ENCODE measurements around the gene TENM3. TPM values are rescaled to one million over a fixed set of nuclear protein-coding genes. Genes with fewer than 3 reads are reported as not detected.

The TENM3 gene
- total and polyA plus RNA-seq, 2 experiments from 2014 or later = 16.1 to 70.9 TPM

- Histone ChIP-seq H2AFZ (no peak overlapping the region), H3K79me2 (no peaks in the 10 kb centered on the region), H3K9me2 (replicated peaks; ENCODE audit: insufficient read depth) (no peaks in the 10 kb centered on the region), H3K36me3 (replicated peaks; ENCODE audit: insufficient read depth, low read depth) (no peaks in the 10 kb centered on the region), H3K27me3 (no peaks in the 10 kb centered on the region), H4K20me1 (ENCODE audit: insufficient read depth, poor library complexity, severe bottlenecking) (no peaks in the 10 kb centered on the region), H3K4me3 (no peak overlapping the region), H3K9me3 (ENCODE audit: low read depth) (peaks cover 5% of the 10 kb centered on the region), H3K27ac (peak overlapping the region; percentile 59), H3K4me1 (ENCODE audit: insufficient read depth) (peaks cover 14% of the 10 kb centered on the region), H3K4me2 (peak overlapping the region; percentile 61)
- 26% methylated on average over 2 of the region's 2 CpGs for WGBS (ENCODE audit: low lambda C conversion rate, missing lambda C conversion rate)
- DNase-seq (ENCODE audit: low spot score) = no peak
- TF ChIP-seq EZH2 (IDR thresholded peaks at IDR 0.05; ENCODE audit: borderline replicate concordance) = no peak
Measured at GRCh38 chr4:182338746-182339145, 95.5 kb downstream of the TENM3 start.

DNA sequence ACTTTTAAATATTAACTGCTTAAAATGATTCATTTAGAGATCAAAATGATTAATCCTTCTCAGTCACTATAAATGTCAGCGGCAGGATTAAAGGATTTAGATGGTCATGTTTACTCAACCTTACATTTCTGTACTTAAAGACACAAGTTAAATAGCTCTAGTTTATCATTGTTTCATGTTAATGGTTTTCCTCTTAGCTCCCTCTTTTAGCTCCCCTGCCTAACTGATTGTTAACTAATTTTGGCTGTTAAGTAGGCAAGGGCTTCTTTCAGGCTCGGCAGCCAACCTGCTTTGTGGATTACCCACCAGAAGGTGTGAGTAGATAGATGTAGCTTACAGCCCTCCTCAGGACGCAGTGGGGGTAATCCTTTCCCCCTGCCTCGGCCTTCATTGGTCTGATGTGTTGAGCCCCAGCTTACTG, 96.0 kb downstream of the TENM3 start:
- H4K20me1 ChIP-seq (ENCODE audit: insufficient read depth, poor library complexity, severe bottlenecking) = no peaks in the 10 kb centered on the region
- H3K79me2 ChIP-seq = no peaks in the 10 kb centered on the region
- TF ChIP-seq EZH2phosphoT487 (IDR thresholded peaks at IDR 0.05; ENCODE audit: low read depth, severe bottlenecking, unreplicated experiment) (peak; percentile 69), CTCF (IDR thresholded peaks at IDR 0.05; ENCODE audit: poor library complexity) (no peak)
- no peak overlapping the region for H2AFZ ChIP-seq
- peak overlapping the region; percentile 59 for H3K27ac ChIP-seq
- H3K4me3 ChIP-seq = no peak overlapping the region
- peak overlapping the region; percentile 61 for H3K4me2 ChIP-seq
- H3K4me1 ChIP-seq (ENCODE audit: insufficient read depth) = peaks cover 19% of the 10 kb centered on the region
- DNase-seq (ENCODE audit: low spot score) = peak; percentile 16
- no peaks in the 10 kb centered on the region for H3K9me2 ChIP-seq (replicated peaks; ENCODE audit: insufficient read depth)
- no peaks in the 10 kb centered on the region for H3K27me3 ChIP-seq
- peaks cover 5% of the 10 kb centered on the region for H3K9me3 ChIP-seq (ENCODE audit: low read depth)
- H3K36me3 ChIP-seq (replicated peaks; ENCODE audit: insufficient read depth, low read depth) = no peaks in the 10 kb centered on the region
- 15% methylated on average over 4 of the region's 4 CpGs for WGBS (ENCODE audit: low lambda C conversion rate, missing lambda C conversion rate)

DNA sequence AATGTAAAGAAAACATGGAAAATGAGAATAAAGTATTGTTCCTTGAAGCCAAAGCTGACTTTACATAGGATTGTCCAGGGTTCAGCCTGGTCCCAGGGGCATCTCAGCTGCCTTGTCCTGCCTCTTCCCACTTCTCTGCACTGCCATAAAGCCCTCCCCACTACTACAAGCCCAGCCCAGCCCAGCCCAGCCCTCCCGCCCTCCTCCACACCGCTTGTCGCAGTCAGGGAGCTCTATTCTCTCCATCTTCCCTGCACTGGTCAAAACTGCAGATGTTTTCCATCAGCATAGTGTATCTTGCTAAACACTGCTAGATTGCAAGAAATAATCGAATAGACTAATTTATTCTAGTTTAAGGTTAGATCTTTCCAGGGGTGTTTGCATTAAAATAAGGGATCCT, 100.3 kb downstream of the TENM3 start:
- H3K9me3 ChIP-seq (ENCODE audit: low read depth) = no peaks in the 10 kb centered on the region
- no peaks in the 10 kb centered on the region for H3K79me2 ChIP-seq
- no peak overlapping the region for H3K4me3 ChIP-seq
- TF ChIP-seq EZH2phosphoT487 (IDR thresholded peaks at IDR 0.05; ENCODE audit: low read depth, severe bottlenecking, unreplicated experiment) (no peak), EZH2 (IDR thresholded peaks at IDR 0.05; ENCODE audit: borderline replicate concordance) (no peak)
- 46% methylated on average over 4 of the region's 4 CpGs for WGBS (ENCODE audit: low lambda C conversion rate, missing lambda C conversion rate)
- no peaks in the 10 kb centered on the region for H4K20me1 ChIP-seq (ENCODE audit: insufficient read depth, poor library complexity, severe bottlenecking)
- no peaks in the 10 kb centered on the region for H3K27me3 ChIP-seq
- no peaks in the 10 kb centered on the region for H3K9me2 ChIP-seq (replicated peaks; ENCODE audit: insufficient read depth)
- H3K4me1 ChIP-seq (ENCODE audit: insufficient read depth) = peaks cover 19% of the 10 kb centered on the region
- DNase-seq (ENCODE audit: low spot score) = no peak
- H2AFZ ChIP-seq = no peak overlapping the region
- no peak overlapping the region for H3K4me2 ChIP-seq
- H3K27ac ChIP-seq = no peak overlapping the region
- H3K36me3 ChIP-seq (replicated peaks; ENCODE audit: insufficient read depth, low read depth) = no peaks in the 10 kb centered on the region

- Histone ChIP-seq H3K4me2 (peak overlapping the region; percentile 40), H3K27ac (peak overlapping the region; percentile 1), H3K9me3 (ENCODE audit: low read depth) (no peaks in the 10 kb centered on the region), H4K20me1 (ENCODE audit: insufficient read depth, poor library complexity, severe bottlenecking) (no peaks in the 10 kb centered on the region), H3K4me1 (ENCODE audit: insufficient read depth) (peaks cover 15% of the 10 kb centered on the region), H3K27me3 (no peaks in the 10 kb centered on the region), H3K79me2 (no peaks in the 10 kb centered on the region), H3K36me3 (replicated peaks; ENCODE audit: insufficient read depth, low read depth) (no peaks in the 10 kb centered on the region), H3K9me2 (replicated peaks; ENCODE audit: insufficient read depth) (no peaks in the 10 kb centered on the region), H3K4me3 (no peak overlapping the region), H2AFZ (no peak overlapping the region)
- no peak for TF ChIP-seq CTCF (IDR thresholded peaks at IDR 0.05; ENCODE audit: poor library complexity)
- no peak for TF ChIP-seq EZH2phosphoT487 (IDR thresholded peaks at IDR 0.05; ENCODE audit: low read depth, severe bottlenecking, unreplicated experiment)
- TF ChIP-seq EZH2 (IDR thresholded peaks at IDR 0.05; ENCODE audit: borderline replicate concordance) = no peak
- DNase-seq (ENCODE audit: low spot score) = no peak
- WGBS (ENCODE audit: low lambda C conversion rate, missing lambda C conversion rate) = 68% methylated on average over 6 of the region's 6 CpGs
Measured at GRCh38 chr4:182344968-182345367, 101.8 kb downstream of the TENM3 start.

All from hepatocyte (in vitro differentiated cells).